ENCODE measurements around the gene KATNAL2. TPM values are rescaled to one million over a fixed set of nuclear protein-coding genes. Genes with fewer than 3 reads are reported as not detected.

The KATNAL2 gene
- polyA plus RNA-seq, 3 donors, result 0.35 to 0.36 TPM; not detected in 1

DNA sequence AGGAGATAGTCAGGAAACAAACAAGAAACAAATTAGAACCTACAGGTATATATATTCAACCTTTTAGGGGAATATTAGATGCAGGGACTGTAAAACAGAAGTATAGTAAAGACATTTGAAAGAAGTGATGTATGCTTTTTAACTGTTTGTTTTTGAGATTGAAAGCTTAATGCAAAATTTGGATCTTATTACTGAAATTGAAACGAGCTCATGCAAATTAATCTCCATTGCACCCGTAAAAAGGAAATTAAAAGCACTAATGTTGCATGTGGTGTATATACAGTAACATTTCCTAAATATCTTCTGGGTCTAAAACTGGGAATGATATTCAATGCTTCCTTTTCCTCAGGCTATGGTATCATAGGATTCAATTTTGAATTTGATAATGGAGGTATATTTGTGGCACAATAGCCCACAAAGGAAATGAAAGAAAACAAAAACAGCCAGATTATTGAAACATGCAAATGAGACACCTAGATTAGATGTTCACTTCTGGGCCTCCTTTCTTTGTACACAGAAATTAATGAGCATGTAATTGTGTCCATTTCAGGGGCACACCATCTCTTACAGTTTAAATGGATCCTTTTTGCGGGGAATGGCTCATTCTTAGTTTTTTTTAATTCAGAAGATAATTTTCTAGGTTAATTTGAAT, 119.7 kb downstream of the KATNAL2 start:
- no peaks in the 10 kb centered on the region for H3K36me3 Mint-ChIP-seq
- no peak overlapping the region for H3K27ac Mint-ChIP-seq
- Histone ChIP-seq H3K79me2 (ENCODE audit: insufficient read depth, low read length) (no peaks in the 10 kb centered on the region), H3K9me3 (replicated peaks in 1 of 2; ENCODE audit: control insufficient read depth in 1 of 2, insufficient read depth in 1 of 2, low read length in 2 of 2) (peaks cover 32 to 36% of the 10 kb centered on the region in 2 donors), H3K4me1 (ENCODE audit: control insufficient read depth in 1 of 2, insufficient read depth in 2 of 2, low read length in 2 of 2) (no peaks in the 10 kb centered on the region), H3K4me2 (replicated peaks; ENCODE audit: extremely low read depth, low read length, poor library complexity, severe bottlenecking) (no peak overlapping the region), H3K36me3 (replicated peaks in 1 of 2; ENCODE audit: control insufficient read depth in 1 of 2, insufficient read depth in 2 of 2, low read length in 2 of 2) (no peaks in the 10 kb centered on the region), H3K27me3 (ENCODE audit: control insufficient read depth in 2 of 2, insufficient read depth in 2 of 2, low read length in 2 of 2) (no peaks in the 10 kb centered on the region), H4K20me1 (ENCODE audit: insufficient read depth, low read length) (no peaks in the 10 kb centered on the region), H2AFZ (ENCODE audit: insufficient read depth, low read depth, low read length, poor library complexity, severe bottlenecking) (no peak overlapping the region), H3K9ac (ENCODE audit: insufficient read depth, low read length, poor library complexity, severe bottlenecking) (no peak overlapping the region), H3K4me3 (replicated peaks in 1 of 3; ENCODE audit: low read depth in 2 of 3, low read length in 3 of 3) (no peak overlapping the region), H3K27ac (ENCODE audit: low read depth in 1 of 2, low read length in 2 of 2) (no peak overlapping the region)
- H3K27me3 Mint-ChIP-seq (ENCODE audit: low read depth in 3 of 3), result peaks cover 0 to 3% (median 3%) of the 10 kb centered on the region in 3 donors
- no peaks in the 10 kb centered on the region for H3K4me1 Mint-ChIP-seq
- no peak for TF ChIP-seq CTCF (IDR thresholded peaks at IDR 0.05)
- no peak for DNase-seq
- H3K9me3 Mint-ChIP-seq, result peaks cover 25 to 39% (median 30%) of the 10 kb centered on the region in 7 donors
- H3K4me3 Mint-ChIP-seq, result no peak overlapping the region
- intact Hi-C loops (cut with micrococcal nuclease), result no loop called here
- WGBS (ENCODE audit: insufficient coverage), result no CpG with 5 or more reads among the region's 3 CpGs

- WGBS (ENCODE audit: insufficient coverage), result no CpG with 5 or more reads among the region's 6 CpGs
- intact Hi-C loops (cut with micrococcal nuclease), result no loop called here
Observed at GRCh38 chr18:47040982-47041381, 123.6 kb downstream of the KATNAL2 start.

More at GRCh38 chr18:47040982-47041381, 123.6 kb downstream of the KATNAL2 start:
- Mint-ChIP-seq H3K36me3 (no peaks in the 10 kb centered on the region), H3K4me3 (no peak overlapping the region), H3K4me1 (no peaks in the 10 kb centered on the region), H3K27ac (no peak overlapping the region), H3K9me3 (peaks cover 0 to 5% (median 3%) of the 10 kb centered on the region in 7 donors), H3K27me3 (ENCODE audit: low read depth in 3 of 3) (peaks cover 0 to 5% (median 3%) of the 10 kb centered on the region in 3 donors)
- Histone ChIP-seq H3K4me2 (replicated peaks; ENCODE audit: extremely low read depth, low read length, poor library complexity, severe bottlenecking) (no peak overlapping the region), H3K79me2 (ENCODE audit: insufficient read depth, low read length) (no peaks in the 10 kb centered on the region), H3K36me3 (replicated peaks in 1 of 2; ENCODE audit: control insufficient read depth in 1 of 2, insufficient read depth in 2 of 2, low read length in 2 of 2) (no peaks in the 10 kb centered on the region), H3K9ac (ENCODE audit: insufficient read depth, low read length, poor library complexity, severe bottlenecking) (no peak overlapping the region), H3K4me3 (replicated peaks in 1 of 3; ENCODE audit: low read depth in 2 of 3, low read length in 3 of 3) (no peak overlapping the region), H3K9me3 (replicated peaks in 1 of 2; ENCODE audit: control insufficient read depth in 1 of 2, insufficient read depth in 1 of 2, low read length in 2 of 2) (no peaks in the 10 kb centered on the region), H3K27ac (ENCODE audit: low read depth in 1 of 2, low read length in 2 of 2) (no peak overlapping the region), H3K27me3 (ENCODE audit: control insufficient read depth in 2 of 2, insufficient read depth in 2 of 2, low read length in 2 of 2) (no peaks in the 10 kb centered on the region), H2AFZ (ENCODE audit: insufficient read depth, low read depth, low read length, poor library complexity, severe bottlenecking) (no peak overlapping the region), H3K4me1 (ENCODE audit: control insufficient read depth in 1 of 2, insufficient read depth in 2 of 2, low read length in 2 of 2) (no peaks in the 10 kb centered on the region), H4K20me1 (ENCODE audit: insufficient read depth, low read length) (no peaks in the 10 kb centered on the region)
- no peak for TF ChIP-seq CTCF (IDR thresholded peaks at IDR 0.05)
- no peak for DNase-seq
